Measurements from ENCODE around the gene KLF18.
"Not testable (repeated sequence)": the region's sequence is repeated elsewhere in the genome, so short reads cannot be mapped to it uniquely, and the experiment has no call there.

KLF18 gene

GRCh38 chr1:44120398-44120949 is 21.0 kb downstream of the KLF18 start:
- no peak for DNase-seq (ENCODE audit: low read depth)

- no peak for DNase-seq (ENCODE audit: low read depth)
Measured at GRCh38 chr1:44119525-44119924, 21.9 kb downstream of the KLF18 start.

- DNase-seq (ENCODE audit: low read depth) = no peak
Measured at GRCh38 chr1:44118682-44119081, 22.7 kb downstream of the KLF18 start, which contains the start of gene KLF17. KLF17 (plus strand) TSS chr1:44118821; CDS start chr1:44118908, 87 bp downstream.

- DNase-seq (ENCODE audit: low read depth) = not testable (repeated sequence)
Measured at GRCh38 chr1:44117272-44117671, 24.2 kb downstream of the KLF18 start.

- DNase-seq (ENCODE audit: low read depth) = no peak
Measured at GRCh38 chr1:44114098-44114497, 27.3 kb downstream of the KLF18 start.

- DNase-seq (ENCODE audit: low read depth) = no peak
Measured at GRCh38 chr1:44113095-44113609, 28.3 kb downstream of the KLF18 start.

GRCh38 chr1:44112486-44112885 is 28.9 kb downstream of the KLF18 start:
- DNase-seq (ENCODE audit: low read depth) = peak; percentile 16

- DNase-seq (ENCODE audit: low read depth) = no peak
Measured at GRCh38 chr1:44111861-44112260, 29.6 kb downstream of the KLF18 start.

- no peak for DNase-seq (ENCODE audit: low read depth)
Measured at GRCh38 chr1:44110916-44111315, 30.5 kb downstream of the KLF18 start.

- no peak for DNase-seq (ENCODE audit: low read depth)
Measured at GRCh38 chr1:44108971-44109370, 32.5 kb downstream of the KLF18 start.

- peak; percentile 39 for DNase-seq (ENCODE audit: low read depth)
Measured at GRCh38 chr1:44108241-44108640, 33.2 kb downstream of the KLF18 start.

- DNase-seq (ENCODE audit: low read depth) = no peak
Measured at GRCh38 chr1:44105810-44106209, 35.6 kb downstream of the KLF18 start.

GRCh38 chr1:44103270-44104131 is 37.9 kb downstream of the KLF18 start:
- no peak for DNase-seq (ENCODE audit: low read depth)

GRCh38 chr1:44101328-44101727 is 40.1 kb downstream of the KLF18 start:
- DNase-seq (ENCODE audit: low read depth) = no peak

- no peak for DNase-seq (ENCODE audit: low read depth)
Measured at GRCh38 chr1:44100183-44100868, 41.1 kb downstream of the KLF18 start.

GRCh38 chr1:44094047-44094446 is 47.4 kb downstream of the KLF18 start:
- DNase-seq (ENCODE audit: low read depth) = no peak

- no peak for DNase-seq (ENCODE audit: low read depth)
Measured at GRCh38 chr1:44090429-44091252, 50.8 kb downstream of the KLF18 start.

GRCh38 chr1:44089371-44090048 is 51.9 kb downstream of the KLF18 start:
- DNase-seq (ENCODE audit: low read depth) = no peak

Data from stromal cell of bone marrow (primary cell).